ENCODE results near the gene SOX18. TPM values are rescaled to one million over a fixed set of nuclear protein-coding genes. Genes with fewer than 3 reads are reported as not detected.

Gene SOX18
- total and polyA plus RNA-seq, 2 of the 13 experiments (the other 11 are each of a cell fraction or from before 2014, with no cell fraction given), result 1.6 to 1.9 TPM

DNA sequence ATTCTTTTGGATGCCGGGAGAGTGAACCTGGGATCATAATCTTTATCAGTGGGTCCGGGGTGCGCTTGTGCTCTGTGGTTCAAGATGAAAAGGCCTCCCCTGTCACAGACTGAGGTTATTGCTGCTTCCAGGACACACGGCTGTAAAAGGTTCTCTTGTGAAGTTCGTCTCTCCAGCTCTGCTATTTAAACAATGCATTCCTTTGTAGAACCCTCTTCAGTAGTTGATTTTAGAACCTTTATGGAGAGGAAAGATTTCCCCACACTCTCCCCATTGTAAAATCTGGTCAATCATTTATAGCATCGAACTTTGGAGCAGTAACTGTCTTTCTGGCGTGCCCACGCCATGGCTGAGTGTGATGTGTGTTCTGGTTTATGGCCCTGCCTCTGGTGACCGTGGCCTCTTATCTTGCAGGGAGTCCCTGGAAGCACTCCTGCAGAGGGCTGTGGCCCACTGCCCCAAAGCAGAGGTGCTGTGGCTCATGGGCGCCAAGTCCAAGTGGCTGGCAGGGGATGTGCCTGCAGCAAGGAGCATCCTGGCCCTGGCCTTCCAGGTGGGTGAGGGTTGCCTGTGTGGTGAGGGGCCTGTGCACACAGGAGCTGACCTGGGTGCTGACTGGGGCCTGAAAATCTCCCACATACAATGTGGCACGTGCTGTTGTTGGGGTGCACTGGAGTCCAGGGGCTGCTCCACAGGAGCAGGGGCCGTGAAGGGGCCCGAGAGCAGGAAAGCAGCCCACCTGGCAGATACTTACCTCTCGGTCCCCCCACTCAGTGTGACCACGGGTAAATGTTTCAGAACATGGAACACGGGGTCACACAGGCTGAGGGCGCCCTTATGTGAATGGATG, 25.1 kb downstream of the SOX18 start (continued):
- TF ChIP-seq NR2F1 (CRISPR knock-in tag; IDR thresholded peaks at IDR 0.05) (no peak), CEBPB (IDR thresholded peaks at IDR 0.05; ENCODE audit: borderline replicate concordance, low read depth, low read length) (peak; percentile 91), RNF2 (conservative IDR thresholded peaks at IDR 0.05; ENCODE audit: low read depth) (peak; percentile 38; the same call in 1 of the 2 replicates), THAP9 (CRISPR knock-in tag; IDR thresholded peaks at IDR 0.05; ENCODE audit: borderline replicate concordance) (no peak), HOXA7 (CRISPR knock-in tag; IDR thresholded peaks at IDR 0.05) (no peak), MEIS2 (CRISPR knock-in tag; IDR thresholded peaks at IDR 0.05) (peak; percentile 42; the same call in 1 of the 2 replicates), ZSCAN20 (CRISPR knock-in tag; IDR thresholded peaks at IDR 0.05; ENCODE audit: borderline replicate concordance) (no peak), CREB1 (IDR thresholded peaks at IDR 0.05) (0 out of 2 replicates have a peak, but pooled peaks have one; percentile 12), CREB1 (CRISPR knock-in tag; IDR thresholded peaks at IDR 0.05) (no peak; the same call in 1 of the 2 replicates), CENPX (CRISPR knock-in tag; IDR thresholded peaks at IDR 0.05) (no peak), DR1 (CRISPR knock-in tag; IDR thresholded peaks at IDR 0.05) (0 out of 2 replicates have a peak, but pooled peaks have one; percentile 64), SKI (IDR thresholded peaks at IDR 0.05; ENCODE audit: partially characterized antibody) (peak; percentile 87), MED8 (CRISPR knock-in tag; IDR thresholded peaks at IDR 0.05; ENCODE audit: insufficient replicate concordance) (peak; percentile 91), FOXP4 (CRISPR knock-in tag; IDR thresholded peaks at IDR 0.05) (peak; percentile 73), ZNF841 (CRISPR knock-in tag; IDR thresholded peaks at IDR 0.05; ENCODE audit: borderline replicate concordance) (no peak), PITX1 (CRISPR knock-in tag; IDR thresholded peaks at IDR 0.05) (peak; percentile 76)
- TF ChIP-seq, protein P1, sequence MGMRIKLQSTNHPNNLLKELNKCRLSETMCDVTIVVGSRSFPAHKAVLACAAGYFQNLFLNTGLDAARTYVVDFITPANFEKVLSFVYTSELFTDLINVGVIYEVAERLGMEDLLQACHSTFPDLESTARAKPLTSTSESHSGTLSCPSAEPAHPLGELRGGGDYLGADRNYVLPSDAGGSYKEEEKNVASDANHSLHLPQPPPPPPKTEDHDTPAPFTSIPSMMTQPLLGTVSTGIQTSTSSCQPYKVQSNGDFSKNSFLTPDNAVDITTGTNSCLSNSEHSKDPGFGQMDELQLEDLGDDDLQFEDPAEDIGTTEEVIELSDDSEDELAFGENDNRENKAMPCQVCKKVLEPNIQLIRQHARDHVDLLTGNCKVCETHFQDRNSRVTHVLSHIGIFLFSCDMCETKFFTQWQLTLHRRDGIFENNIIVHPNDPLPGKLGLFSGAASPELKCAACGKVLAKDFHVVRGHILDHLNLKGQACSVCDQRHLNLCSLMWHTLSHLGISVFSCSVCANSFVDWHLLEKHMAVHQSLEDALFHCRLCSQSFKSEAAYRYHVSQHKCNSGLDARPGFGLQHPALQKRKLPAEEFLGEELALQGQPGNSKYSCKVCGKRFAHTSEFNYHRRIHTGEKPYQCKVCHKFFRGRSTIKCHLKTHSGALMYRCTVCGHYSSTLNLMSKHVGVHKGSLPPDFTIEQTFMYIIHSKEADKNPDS (CRISPR knock-in tag; IDR thresholded peaks at IDR 0.05), result no peak

Data from HepG2 (cell line).